ENCODE results near the gene KRTAP3-1.
"Not testable (repeated sequence)": the region's sequence is repeated elsewhere in the genome, so short reads cannot be mapped to it uniquely, and the experiment has no call there.

KRTAP3-1 gene

DNA sequence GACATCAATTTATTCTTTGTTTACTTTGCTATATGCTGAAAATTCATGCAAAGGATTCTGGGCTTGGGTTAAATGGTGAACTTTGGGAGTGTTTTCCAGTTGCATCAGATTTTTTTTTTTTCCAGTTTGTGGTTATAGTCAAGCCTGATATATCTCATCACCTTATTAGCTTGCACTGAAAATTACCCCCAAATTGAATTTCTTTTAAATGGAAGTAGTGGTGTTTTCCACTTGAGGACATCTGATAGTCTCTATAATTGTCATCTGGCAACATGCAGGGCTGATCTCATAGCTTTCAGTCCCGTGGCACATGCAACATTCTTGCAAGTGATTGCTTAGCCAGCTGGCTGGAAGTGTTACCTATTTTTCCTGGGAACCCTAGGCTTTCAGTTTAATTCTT, 4.7 kb upstream of the KRTAP3-1 start:
- DNase-seq = peak; percentile 14

DNA sequence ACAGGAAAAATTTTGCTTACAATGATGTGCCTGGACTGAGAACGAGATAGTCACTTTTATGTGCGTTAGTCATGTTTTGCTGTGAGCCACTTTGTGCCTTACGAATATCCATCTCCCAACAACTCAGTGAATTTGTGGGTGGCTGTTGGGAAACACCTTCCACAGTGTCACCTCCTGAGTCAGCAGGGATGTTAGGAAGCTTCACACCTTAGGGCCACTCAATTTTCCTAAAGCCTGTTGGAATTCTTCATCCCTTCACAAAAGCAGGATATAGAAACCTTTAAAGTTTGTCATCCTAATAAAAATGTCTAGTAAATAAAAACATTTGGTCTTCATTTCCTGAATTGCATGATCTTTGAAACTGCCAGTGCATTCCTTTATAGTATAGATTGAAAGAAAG, 4.3 kb upstream of the KRTAP3-1 start:
- no peak for DNase-seq

DNA sequence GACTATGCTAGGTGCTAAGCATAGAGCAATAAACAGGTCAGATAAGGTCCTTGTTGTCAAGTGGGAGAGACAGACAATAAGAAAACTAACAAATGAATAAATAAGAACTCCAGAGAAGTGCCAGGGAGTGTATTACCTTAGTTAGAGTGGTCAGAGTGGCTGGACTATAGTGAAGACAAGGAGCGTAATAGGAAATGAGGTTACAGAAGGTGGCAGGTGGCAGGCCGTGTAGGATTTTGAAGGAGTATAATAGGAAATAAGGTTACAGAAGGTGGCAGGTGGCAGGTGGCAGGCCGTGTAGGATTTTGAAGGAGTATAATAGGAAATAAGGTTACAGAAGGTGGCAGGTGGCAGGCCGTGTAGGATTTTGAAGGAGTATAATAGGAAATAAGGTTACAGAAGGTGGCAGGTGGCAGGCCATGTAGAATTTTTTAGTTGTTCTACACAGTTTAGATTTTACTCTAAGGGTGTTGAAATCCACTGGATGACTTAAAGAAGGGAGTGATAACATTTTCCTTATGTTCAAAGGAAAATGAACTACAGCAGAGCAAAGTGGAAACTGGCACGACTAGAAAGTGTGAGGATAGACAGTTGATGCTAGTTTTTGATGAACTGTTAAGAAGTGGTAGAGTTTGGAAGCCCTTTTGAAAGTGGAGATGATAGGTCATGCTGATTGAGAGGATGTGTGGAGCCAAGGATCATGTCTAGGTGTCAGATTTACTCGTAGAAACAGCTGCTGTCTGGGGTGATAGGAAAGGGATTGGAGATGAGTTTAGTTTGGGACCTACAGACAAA, 3.6 kb upstream of the KRTAP3-1 start:
- DNase-seq = no peak

DNA sequence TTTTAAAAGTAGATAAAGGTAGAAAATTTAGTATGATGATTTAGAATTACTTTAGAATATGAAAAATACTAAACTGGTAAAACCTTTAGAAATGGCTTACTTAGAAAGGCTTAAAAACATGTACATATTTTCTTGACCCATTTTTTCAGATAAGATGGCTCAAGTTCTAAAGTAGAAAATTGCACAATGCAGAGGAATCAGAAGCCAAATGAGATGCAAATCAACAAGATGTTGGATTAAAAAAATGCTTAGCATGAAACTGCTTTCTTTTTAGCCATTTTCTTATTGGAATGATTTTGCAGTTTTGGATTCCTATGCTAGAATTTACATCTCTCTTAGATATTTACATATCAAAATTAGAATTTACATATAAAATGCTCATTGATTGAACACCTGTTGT, 1.5 kb upstream of the KRTAP3-1 start:
- no peak for DNase-seq

DNA sequence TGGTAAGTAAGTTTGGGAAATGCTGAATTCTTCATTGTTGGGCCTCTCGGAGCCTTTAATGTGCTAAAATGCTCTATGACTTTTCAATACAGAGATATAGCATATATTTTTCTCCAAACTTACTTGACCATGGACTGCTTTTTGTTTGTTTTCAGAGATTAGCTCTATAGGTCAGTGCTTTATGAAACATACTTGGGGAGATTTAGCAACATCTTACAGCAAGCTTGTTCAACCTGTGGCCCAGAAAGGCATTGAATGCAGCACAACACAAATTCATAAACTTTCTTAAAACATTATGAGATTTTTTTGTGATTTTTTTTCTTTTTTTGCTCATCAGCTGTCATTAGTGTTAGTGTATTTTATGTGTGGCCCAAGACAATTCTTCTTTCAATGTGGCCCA, 1.0 kb upstream of the KRTAP3-1 start:
- DNase-seq = no peak

DNA sequence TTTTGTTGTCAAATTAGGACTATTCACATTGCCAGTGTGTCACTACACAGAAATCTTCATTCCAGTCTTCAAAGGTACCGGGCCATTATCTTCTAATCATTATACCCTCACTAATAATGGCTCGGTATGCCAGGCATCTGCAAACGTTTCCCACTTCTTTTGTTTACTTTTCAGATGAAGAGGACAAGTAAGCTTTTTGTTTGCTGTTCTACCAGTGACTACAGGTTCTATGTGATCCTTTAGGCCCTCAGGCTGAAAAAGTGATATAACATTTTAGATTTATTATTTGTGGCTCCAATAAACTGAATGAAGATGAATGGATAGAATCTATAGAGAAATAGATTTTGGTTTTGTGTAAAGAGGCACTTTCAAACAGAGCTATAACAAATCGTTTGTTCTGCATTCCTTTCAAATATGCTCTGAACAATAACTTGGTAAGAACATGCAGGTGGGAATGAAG, 403 bp upstream of the KRTAP3-1 start:
- DNase-seq = no peak

DNA sequence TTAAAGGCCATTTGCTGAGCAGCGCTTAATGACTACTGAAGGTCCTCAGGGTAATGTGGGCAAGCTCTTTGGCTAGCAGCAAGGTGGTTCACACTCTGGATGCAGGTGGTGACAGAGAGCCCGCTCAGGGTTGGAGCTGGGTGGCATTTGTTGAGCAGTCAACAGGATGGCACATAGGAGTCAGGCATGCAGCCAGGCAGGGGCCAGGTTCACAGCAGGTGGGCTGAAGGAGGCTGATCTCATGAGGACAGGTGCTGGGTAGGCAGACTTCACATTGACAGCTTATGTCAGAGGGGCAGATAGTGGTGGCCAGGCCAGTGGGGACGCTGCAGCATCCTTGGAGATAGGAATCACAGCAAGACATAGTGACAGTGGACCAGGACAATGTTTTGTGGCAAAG, 4.5 kb downstream of the KRTAP3-1 start:
- DNase-seq = no peak

DNA sequence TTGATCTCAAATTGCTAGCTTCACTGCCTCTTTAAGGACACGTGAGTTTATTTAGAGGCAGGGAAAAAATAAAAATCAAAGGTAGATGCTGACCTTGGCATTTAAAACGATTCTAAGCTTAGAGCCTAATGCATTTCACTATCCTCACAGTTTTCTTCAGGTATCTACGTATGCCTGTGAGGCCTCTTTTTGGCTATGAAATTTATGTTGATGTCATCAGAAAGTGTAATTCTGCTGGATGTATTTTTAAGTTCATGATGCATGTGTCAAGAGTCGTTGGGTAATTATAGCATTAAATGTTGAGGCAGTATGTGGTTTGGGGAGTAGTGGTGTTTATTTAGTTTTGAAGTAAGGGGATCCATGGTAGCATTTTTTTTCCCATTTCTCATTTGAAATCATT, 5.0 kb downstream of the KRTAP3-1 start:
- DNase-seq = no peak

DNA sequence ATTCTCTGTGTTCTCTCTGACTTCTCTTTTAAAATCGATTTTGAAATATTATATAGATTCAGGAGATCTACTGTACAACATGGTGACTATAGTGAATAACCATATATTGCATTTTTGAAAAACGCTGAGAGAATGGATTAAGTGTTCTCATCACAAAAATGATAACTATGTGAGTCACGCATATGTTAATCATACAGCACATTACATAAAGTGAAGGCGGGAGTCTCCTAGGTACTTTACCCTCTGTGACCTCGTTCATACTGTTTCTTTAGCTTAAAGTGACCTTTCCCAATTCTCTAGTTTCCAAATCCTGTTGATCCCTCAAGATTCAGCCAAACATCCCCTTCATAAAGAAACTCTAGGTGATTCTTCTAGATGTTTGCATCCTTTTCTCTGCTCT, 6.1 kb downstream of the KRTAP3-1 start:
- DNase-seq = no peak

DNA sequence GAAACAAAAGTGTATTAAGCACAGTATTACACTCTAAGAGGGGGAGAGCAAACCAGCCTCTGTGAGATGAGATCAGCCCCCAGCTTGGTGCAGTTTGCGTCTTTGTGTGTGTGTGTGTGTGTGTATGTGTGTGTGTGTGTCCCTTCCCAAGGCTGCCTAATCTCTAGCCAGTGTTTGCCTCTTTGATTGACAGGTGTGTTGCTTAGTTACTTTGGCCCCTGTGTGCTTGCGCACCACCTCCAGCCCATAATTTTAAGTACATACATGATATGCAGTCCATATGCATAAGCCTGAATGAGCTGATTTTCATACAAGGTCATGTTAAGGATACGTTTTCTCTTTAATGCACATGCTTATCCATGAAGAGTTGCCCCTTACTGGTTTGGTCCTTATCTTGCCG, 7.1 kb downstream of the KRTAP3-1 start:
- DNase-seq = no peak

DNA sequence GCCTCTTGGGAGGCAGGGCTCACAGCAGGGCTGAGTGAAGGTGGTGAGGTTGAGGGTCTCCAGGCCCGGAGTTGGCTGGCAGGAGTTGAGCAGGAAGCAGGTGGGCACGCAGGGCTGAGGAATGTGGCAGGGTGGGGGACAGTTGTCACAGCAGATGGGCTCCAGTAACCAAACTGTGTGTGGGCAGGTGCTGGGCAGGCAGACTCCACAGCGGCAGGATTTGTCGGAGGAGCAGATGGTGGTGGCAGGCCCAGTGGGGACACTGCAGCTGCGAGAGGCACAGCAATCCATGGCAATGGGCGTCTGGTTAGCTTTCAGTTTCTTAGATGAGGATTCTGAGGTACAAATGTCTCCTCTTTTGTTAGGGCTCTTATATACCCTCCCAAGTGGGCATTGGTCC, 9.4 kb downstream of the KRTAP3-1 start, which contains the start of gene KRTAP3-2:
KRTAP3-2 (minus strand) TSS at position 344 of the 400 bp plus-strand sequence; CDS start at position 291, 53 bp downstream.
- not testable (repeated sequence) for DNase-seq

DNA sequence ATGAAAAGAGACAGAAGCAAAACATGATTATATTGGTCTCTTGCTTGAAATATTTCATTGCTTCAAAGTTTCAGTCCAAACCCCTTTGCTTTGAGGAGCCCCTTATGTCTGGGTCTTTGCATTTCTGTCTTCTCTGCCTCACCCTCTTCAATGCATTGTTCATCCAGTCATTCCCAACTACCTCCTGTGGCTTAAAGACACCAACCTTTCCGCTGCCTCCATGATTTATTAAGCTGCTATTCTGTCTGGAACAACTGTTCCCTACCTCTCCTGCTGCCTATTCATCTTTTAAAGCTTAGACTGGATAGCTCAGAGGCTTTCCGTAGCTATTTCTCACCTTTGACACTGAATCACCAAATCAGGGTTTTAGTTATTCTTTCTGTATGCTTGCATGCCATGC, 11.6 kb downstream of the KRTAP3-1 start:
- no peak for DNase-seq

DNA sequence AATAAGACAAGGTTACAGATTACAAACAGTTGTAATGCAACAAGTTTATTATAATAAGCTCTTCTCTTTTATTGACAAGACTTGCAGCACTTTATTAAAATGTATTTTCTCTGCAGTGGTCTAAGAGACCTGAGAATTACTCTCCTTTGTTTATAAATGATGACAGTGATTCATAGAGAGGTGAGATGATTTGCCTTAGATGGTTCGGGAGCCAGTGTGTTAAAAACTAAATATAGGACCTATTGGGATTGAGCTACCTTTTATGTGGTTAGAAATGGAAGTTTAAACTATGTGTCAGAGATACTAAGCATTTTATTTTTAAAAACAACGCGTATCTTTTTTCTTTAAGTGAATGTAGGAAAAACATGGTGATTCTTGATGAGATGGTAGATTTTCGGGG, 12.1 kb downstream of the KRTAP3-1 start:
- DNase-seq = no peak

DNA sequence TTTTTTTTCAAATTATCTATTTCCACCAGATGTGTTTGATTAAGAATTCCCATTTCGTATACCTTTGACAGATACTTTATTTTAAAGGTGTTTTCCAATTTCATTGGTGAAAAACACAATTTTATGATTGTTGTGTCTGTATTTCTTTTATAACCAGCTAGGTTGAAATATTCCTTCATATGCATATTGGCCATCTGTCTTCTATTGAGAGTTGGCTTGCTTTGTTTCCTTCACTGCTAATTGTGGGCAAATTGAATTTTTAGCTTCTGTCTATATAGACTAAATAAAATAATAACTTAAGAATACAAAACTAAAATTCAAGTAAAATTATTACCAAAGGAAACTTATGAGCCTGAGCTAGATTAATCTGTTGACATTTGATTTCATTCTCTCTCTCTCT, 13.8 kb downstream of the KRTAP3-1 start:
- DNase-seq = no peak

DNA sequence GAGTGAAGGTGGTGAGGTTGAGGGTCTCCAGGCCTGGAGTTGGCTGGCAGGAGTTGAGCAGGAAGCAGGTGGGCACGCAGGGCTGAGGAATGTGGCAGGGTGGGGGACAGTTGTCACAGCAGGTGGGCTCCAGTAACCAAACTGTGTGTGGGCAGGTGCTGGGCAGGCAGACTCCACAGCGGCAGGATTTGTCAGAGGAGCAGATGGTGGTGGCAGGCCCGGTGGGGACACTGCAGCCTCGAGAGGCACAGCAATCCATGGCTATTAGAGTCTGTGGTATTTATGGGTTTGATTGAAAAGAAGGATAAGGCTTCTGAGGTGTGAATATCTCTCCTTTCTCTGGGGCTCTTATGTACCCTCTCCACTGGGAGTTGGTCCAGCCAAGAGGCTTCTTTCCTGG, 15.1 kb downstream of the KRTAP3-1 start, which contains the start of gene KRTAP3-3:
KRTAP3-3 (minus strand) TSS at position 326 of the 400 bp plus-strand sequence; CDS start at position 259, 67 bp downstream.
- DNase-seq = no peak

DNA sequence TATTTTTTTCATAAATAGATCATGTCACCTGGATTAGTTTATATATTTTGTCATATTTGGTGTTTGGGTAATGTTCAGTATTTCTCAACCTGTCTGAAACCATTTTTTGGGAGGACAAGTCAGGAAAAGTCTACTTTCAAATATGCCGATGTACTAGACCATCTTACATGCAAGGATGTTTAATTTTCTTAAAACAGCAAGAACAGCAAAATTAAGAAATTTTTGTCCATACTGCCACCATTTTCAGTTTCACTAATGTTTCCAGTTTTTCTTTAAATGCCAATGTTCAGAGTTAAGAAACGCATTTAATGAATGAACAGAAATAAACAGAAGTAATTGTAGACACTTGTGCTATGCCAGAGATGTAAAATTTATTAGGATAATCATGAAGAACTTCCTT, 15.8 kb downstream of the KRTAP3-1 start:
- no peak for DNase-seq

DNA sequence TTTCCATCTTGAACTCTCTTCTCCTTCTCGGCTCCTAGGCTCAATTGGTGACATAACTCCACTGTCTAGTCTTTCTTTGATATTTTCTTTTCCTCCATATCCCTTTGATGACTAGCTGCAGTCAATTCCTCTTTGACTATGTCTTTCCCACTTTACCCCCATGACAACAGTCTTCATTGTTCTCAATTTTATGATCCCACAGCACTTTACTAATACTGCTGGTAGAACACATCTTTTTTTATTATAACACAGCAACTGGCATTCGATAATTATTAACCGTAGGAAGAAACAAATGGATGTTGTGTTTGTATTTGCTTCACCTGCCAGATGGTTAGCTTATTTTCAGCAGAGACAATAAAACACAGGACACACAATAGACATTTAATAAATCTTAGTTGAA, 16.3 kb downstream of the KRTAP3-1 start:
- no peak for DNase-seq

DNA sequence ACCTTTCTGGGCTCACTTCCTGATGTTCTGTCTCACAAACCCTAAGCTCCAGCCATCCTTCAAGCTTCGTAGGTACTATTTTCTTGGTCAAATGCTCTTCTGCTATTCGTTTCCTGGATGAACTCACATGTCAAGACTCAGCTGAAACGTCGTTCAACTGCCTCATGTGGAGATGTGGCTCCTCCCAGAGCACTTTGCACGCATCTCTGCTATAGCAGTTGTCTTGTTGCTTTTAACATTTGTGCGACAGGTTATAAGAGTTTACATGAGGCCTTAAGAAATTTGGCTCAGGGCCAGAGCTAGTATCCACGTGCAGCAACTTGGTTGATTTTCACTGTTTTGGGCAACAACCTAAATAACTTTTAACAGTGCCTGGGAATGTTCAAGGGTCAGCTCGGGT, 22.0 kb downstream of the KRTAP3-1 start:
- no peak for DNase-seq

DNA sequence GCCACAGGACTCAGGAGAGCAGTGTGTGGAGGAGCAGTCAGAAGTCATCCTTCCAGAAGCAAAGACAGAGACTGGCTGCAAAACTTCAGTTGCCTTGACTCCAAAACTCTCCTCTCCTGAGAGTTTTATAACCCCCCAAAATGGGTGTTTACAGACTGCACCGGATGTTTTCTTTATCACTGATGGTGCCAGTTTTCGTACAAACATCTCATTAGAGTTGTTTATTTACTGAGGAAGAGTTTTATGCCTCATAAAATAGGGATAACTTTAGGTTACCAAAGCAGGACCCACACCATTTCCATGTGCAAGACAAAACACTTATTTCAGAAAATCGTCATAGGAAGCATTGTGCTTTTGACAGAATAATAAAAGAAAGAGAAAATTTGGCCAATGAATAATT, 24.7 kb downstream of the KRTAP3-1 start, which contains the start of gene KRT40:
KRT40 (minus strand) TSS at position 101 of the 400 bp plus-strand sequence; CDS start at position 48, 53 bp downstream.
- DNase-seq = no peak

DNA sequence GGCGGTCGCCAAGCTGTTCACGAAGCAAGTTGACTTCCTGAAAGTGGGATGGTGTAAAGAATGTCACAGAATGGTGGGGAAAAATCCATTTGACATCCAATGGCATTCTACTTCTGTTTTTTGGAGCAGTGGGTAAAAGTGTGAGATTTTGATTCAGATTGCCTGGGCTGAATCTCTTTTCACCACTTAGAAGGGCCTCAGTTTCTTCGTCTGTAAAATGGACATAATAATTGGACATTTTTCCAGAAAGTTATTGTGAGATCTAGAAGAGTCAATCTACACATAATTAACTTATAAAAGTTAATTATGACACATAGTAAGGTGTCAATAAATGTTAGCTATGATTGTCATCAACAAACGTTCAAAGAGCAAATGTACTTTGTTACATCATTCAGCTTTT, 27.8 kb downstream of the KRTAP3-1 start:
- DNase-seq = no peak

DNA sequence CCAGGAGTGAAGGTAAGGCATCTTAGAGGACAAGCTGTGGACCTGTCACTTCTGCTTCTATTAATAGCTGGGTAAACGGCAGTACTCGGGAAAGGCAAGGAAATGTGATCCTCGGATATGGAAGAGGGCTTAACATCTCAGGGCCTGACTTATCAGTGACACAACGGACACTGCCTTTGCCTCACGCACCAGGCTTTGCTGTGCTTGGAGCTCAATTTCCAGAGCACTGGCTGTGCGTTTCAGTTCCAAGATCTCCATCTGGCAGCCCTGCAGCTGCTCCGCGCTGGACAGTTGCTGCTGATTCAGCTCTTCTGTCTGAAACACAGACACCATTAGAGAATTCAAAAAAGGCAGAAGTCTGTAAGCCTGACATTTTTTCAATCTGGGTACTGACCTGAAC, 28.3 kb downstream of the KRTAP3-1 start:
- no peak for DNase-seq

DNA sequence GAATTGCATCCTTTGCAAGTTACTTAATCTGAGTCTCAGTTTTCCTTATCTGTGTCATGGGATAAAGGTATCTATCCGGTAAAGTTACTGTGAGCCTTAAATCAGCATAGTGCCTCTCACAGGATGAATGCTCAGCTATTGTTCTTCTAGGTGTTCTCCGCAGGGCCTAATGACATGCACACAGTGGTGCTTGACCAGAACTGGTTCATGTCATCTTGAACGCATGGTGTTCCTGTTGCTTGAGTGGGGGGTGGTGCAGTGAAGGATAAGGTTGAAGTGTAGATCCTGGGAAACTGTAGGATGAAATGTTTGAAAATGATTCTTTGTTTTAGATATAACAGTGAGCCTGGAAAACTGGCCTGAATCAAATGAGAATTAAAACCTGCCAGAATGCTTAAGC, 28.8 kb downstream of the KRTAP3-1 start:
- no peak for DNase-seq

DNA sequence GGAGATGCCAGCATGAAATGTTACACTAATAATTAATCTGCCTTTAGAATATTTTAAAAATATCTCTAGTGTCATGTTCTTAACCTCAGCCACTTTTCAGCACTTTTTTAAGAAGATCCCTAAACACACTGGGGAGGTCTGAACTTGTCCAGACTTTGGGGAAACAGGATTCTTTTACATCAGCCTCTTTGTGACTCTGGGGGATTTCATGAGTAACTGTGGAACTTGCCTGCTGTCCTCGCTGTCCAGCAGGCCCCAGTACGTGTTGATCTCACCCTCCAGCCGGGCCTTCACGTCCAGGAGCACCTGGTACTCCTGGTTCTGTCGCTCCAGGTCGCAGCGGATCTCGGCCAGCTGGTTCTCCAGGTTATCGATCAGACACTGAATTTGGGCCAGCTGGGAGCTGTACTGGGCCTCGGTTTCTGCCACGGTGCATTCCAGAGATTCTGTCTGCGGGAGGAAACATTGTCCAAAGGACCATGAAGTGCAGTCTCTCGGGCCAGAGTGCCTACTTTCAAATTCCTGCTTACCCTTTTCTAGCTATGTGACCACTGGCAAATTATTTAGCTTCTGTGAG, 30.3 kb downstream of the KRTAP3-1 start:
- DNase-seq = no peak

DNA sequence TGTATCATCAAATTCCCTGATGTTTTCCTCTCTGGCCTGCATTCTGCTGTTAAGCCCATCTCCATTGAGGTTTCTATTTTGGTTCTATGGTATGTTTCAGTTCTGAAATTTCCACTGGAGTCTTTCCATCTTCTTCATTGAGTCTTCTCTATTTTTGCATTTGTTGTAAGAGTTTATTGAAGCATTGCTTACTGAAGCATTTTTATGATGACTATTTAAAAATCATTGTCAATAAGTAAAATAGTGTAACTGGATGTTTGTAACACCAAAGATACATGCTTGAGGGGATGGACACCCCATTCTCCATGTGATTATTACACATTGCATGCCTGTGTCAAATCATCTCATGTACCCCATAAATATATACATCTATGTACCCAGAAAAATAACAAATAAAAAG, 33.4 kb downstream of the KRTAP3-1 start:
- no peak for DNase-seq
